AG04449 (cell line): ENCODE measurements around the gene DAG1.

Source experiments
- CTCF ChIA-PET: fragments of 350-600 bp; formaldehyde crosslinking; extraction: SDS; loops from one replicate; lab custom pipeline; 2021; ENCODE audit warnings: antibody characterized with exemption; lab: Yijun Ruan, JAX
- POLR2A ChIA-PET: fragments of 400-600, 350-600 bp; formaldehyde crosslinking; extraction: SDS; loops from one replicate; lab custom pipeline; 2020; ENCODE audit warnings: antibody characterized with exemption, inconsistent platforms; lab: Yijun Ruan, JAX
- DNase-seq: peaks from one replicate; pipeline ENCODE4 v3.0.0-alpha.2; 2010; ENCODE audit warnings: low read depth, low spot score
- H3K4me3 ChIP-seq: 2 replicates; pipeline ENCODE4 v1.5.1; 2011; ENCODE audit warnings: low read depth, mild to moderate bottlenecking, control low read depth, low read length
- TF ChIP-seq, protein P1 (sequence below): IDR thresholded peaks from one replicate; pipeline ENCODE4 v1.5.1; 2011; ENCODE audit warnings: mild to moderate bottlenecking, moderate library complexity, low read length, control low read depth, inconsistent platforms; ENCODE audit not compliant: insufficient read depth; ENCODE audit errors: missing control alignments

DAG1 gene

DNA sequence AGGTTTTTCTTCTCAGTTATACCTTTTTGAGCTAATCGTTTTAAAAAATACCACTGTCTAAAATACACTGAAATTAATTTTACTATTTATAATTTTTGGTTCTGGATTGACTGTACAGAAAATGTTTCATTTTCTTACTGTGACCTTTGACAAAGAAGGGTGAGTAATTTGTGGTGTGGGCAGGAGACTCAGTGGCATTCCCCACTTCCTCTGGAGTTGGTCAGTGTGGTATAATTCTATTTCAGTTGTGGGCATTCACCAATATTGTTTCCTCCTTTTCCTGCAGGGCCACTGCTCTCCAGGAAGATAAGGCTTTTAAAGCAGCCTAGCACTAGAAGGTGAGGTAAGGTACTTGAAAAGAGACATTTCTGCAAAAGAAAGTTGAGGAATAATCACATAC, 6.5 kb downstream of the DAG1 start:
- H3K4me3 ChIP-seq: no peak overlapping the region
- TF ChIP-seq, protein P1, sequence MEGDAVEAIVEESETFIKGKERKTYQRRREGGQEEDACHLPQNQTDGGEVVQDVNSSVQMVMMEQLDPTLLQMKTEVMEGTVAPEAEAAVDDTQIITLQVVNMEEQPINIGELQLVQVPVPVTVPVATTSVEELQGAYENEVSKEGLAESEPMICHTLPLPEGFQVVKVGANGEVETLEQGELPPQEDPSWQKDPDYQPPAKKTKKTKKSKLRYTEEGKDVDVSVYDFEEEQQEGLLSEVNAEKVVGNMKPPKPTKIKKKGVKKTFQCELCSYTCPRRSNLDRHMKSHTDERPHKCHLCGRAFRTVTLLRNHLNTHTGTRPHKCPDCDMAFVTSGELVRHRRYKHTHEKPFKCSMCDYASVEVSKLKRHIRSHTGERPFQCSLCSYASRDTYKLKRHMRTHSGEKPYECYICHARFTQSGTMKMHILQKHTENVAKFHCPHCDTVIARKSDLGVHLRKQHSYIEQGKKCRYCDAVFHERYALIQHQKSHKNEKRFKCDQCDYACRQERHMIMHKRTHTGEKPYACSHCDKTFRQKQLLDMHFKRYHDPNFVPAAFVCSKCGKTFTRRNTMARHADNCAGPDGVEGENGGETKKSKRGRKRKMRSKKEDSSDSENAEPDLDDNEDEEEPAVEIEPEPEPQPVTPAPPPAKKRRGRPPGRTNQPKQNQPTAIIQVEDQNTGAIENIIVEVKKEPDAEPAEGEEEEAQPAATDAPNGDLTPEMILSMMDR: no peak
- ChIA-PET CTCF (no interaction called here), POLR2A (no interaction called here)
- DNase-seq: no peak

GRCh38 chr3:49482766-49483165, 12.7 kb downstream of the DAG1 start:
- CTCF ChIA-PET: no interaction called here
- no peak overlapping the region for H3K4me3 ChIP-seq
- TF ChIP-seq, protein P1: no peak
- POLR2A ChIA-PET: no interaction called here
- DNase-seq: no peak

DNA sequence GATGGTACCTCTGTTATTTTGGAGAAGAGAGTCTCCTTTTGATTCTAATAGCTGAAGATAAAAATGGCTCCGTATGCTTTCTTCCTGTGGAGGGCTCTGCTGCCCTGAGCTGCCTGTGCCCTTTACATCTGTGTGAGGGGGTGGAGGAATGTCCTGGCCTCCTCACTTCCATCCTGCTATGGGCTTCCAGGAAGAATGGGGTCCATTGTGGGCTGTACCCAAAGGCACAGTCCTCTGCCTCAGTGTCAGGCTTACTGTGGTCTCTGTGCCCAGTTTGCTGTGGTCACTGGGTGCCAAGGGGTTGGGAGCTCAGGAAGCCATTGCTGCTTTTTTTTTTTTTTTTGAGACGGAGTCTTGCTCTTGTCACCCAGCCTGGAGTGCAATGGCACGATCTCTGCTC, 14.4 kb downstream of the DAG1 start:
- CTCF ChIA-PET: no interaction called here
- TF ChIP-seq, protein P1: no peak
- no peak overlapping the region for H3K4me3 ChIP-seq
- no peak for DNase-seq
- POLR2A ChIA-PET: no interaction called here

DNA sequence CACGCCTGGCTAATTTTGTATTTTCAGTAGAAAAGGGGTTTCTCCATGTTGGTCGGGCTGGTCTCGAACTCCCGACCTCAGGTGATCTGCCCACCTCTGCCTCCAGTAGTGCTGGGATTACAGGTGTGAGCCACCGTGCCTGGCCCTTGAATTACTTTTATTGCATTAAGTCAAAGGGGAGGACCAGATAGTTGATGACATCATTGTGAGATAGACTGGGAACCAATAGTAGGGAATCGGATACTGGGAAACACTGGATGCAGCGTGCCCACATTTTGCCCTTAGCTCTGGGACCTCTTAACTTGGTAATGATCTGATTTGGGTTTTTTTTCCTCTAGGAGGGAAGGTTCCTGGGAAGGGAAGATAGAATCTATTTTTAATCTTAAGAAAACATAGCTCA, 19.2 kb downstream of the DAG1 start:
- no peak overlapping the region for H3K4me3 ChIP-seq
- CTCF ChIA-PET: no interaction called here
- DNase-seq: no peak
- TF ChIP-seq, protein P1: no peak
- POLR2A ChIA-PET: no interaction called here

GRCh38 chr3:49492969-49493368, 22.9 kb downstream of the DAG1 start:
- POLR2A ChIA-PET: no interaction called here
- TF ChIP-seq, protein P1: no peak
- CTCF ChIA-PET: interaction anchor here (0.9 kb wide), 1 partner anchor 17 kb away, joined by 3 read pairs; no protein-coding TSS in a partner anchor

GRCh38 chr3:49493901-49494300, 23.8 kb downstream of the DAG1 start:
- ChIA-PET CTCF (interaction anchor here (0.9 kb wide), 1 partner anchor 15 kb away, joined by 3 read pairs; no protein-coding TSS in a partner anchor), POLR2A (no interaction called here)
- DNase-seq: no peak
- TF ChIP-seq, protein P1: no peak
- no peak overlapping the region for H3K4me3 ChIP-seq

More at GRCh38 chr3:49492969-49493368, 22.9 kb downstream of the DAG1 start:
- no peak for DNase-seq
- H3K4me3 ChIP-seq: no peak overlapping the region
